ENCODE data around the gene MMP10.

GRCh38 chr11:102767800-102768199, 12.6 kb downstream of the MMP10 start:
- TF ChIP-seq SMAD4 (CRISPR knock-in tag; IDR thresholded peaks at IDR 0.05) (no peak), ZNF281 (CRISPR knock-in tag; IDR thresholded peaks at IDR 0.05) (no peak), TCF7 (CRISPR knock-in tag; IDR thresholded peaks at IDR 0.05; ENCODE audit: low read depth) (no peak), PRDM15 (CRISPR knock-in tag; IDR thresholded peaks at IDR 0.05) (no peak), ZNF512 (CRISPR knock-in tag; IDR thresholded peaks at IDR 0.05; ENCODE audit: borderline replicate concordance) (no peak), SP1 (CRISPR knock-in tag; conservative IDR thresholded peaks at IDR 0.05) (no peak), NR1H2 (CRISPR knock-in tag; IDR thresholded peaks at IDR 0.05) (no peak), CTCF (IDR thresholded peaks at IDR 0.05) (no peak), ATF6 (CRISPR knock-in tag; IDR thresholded peaks at IDR 0.05) (no peak), NR2C2 (CRISPR knock-in tag; IDR thresholded peaks at IDR 0.05) (no peak), ZNF263 (CRISPR knock-in tag; IDR thresholded peaks at IDR 0.05; ENCODE audit: low read depth) (no peak), NR3C1 (CRISPR knock-in tag; conservative IDR thresholded peaks at IDR 0.05; ENCODE audit: low read depth) (no peak)

Data from WTC11 (cell line).